Stomach smooth muscle (tissue), 2 donors: ENCODE measurements around the gene KRTAP10-2.
"Not testable (repeated sequence)": the region's sequence is repeated elsewhere in the genome, so short reads cannot be mapped to it uniquely, and the experiment has no call there.

Experiments used
- H3K27ac ChIP-seq: one replicate; pipeline ENCODE4 v1.7.0; 2013; ENCODE audit warnings: mild to moderate bottlenecking, low read length, inconsistent platforms
- H3K27me3 ChIP-seq, 2 donors: one replicate each; pipeline ENCODE4 v1.7.0; 2013; ENCODE audit warnings: low read length in 2 of 2; ENCODE audit not compliant: insufficient read depth in 2 of 2, control insufficient read depth in 1 of 2
- H3K36me3 ChIP-seq, 2 donors: one replicate each; pipeline ENCODE4 v1.7.0; 2013; ENCODE audit warnings: low read length in 2 of 2; ENCODE audit not compliant: control insufficient read depth in 2 of 2, insufficient read depth in 2 of 2
- H3K4me1 ChIP-seq: one replicate; pipeline ENCODE4 v1.7.0; 2013; ENCODE audit warnings: low read length; ENCODE audit not compliant: control insufficient read depth, insufficient read depth
- H3K4me3 ChIP-seq, 2 donors: one replicate each; pipeline ENCODE4 v1.7.0; 2013; ENCODE audit warnings: low read length in 2 of 2
- H3K9ac ChIP-seq, 2 donors: one replicate each; pipeline ENCODE4 v1.7.0; 2013; ENCODE audit warnings: low read length in 2 of 2, mild to moderate bottlenecking in 1 of 2
- H3K9me3 ChIP-seq, 2 donors: one replicate each; pipeline ENCODE4 v1.7.0; 2013; ENCODE audit warnings: low read length in 2 of 2; ENCODE audit not compliant: control insufficient read depth in 2 of 2
- donor health status: healthy.
- donor health status: Pancreatic carcinoma.

The KRTAP10-2 gene

DNA sequence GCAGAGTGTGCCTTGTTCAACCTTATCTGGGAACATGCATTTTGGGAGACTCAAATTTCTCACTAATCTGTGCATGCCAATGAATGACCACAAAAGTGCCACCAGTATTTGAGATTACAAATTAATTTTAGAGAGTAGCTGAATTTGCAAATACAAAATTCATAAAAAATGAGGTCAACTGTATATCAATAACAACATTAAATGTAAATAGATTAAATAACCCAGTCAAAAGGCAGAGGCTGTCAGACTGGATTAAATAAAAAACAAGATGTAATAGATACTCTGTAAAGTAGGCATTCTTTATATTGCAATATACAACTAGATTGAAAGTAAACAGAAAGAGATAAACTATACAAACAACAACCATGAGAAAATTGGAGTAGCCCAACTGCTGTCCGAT, 12.8 kb upstream of the KRTAP10-2 start:
- Histone ChIP-seq H3K4me1 (no peaks in the 10 kb centered on the region), H3K4me3 (no peak overlapping the region), H3K9me3 (peaks cover 0 to 2% of the 10 kb centered on the region in 2 donors), H3K36me3 (no peaks in the 10 kb centered on the region), H3K9ac (no peak overlapping the region), H3K27me3 (peaks cover 0 to 2% of the 10 kb centered on the region in 2 donors), H3K27ac (no peak overlapping the region)

GRCh38 chr21:44558695-44559094, 7.4 kb upstream of the KRTAP10-2 start, which contains the start of gene KRTAP10-3:
Gene KRTAP10-3 (minus strand): TSS chr21:44558795. CDS start chr21:44558715, 80 bp downstream.
- no peak within 1 kb of the TSS for H3K9ac ChIP-seq
- no peaks in the 10 kb centered on the region for H3K36me3 ChIP-seq
- H3K27ac ChIP-seq = no peak within 1 kb of the TSS
- H3K4me3 ChIP-seq = no peak within 1 kb of the TSS
- peaks cover 0 to 4% of the 10 kb centered on the region in 2 donors for H3K27me3 ChIP-seq
- H3K9me3 ChIP-seq = peaks cover 8% of the 10 kb centered on the region in 2 donors
- H3K4me1 ChIP-seq = no peaks in the 10 kb centered on the region

DNA sequence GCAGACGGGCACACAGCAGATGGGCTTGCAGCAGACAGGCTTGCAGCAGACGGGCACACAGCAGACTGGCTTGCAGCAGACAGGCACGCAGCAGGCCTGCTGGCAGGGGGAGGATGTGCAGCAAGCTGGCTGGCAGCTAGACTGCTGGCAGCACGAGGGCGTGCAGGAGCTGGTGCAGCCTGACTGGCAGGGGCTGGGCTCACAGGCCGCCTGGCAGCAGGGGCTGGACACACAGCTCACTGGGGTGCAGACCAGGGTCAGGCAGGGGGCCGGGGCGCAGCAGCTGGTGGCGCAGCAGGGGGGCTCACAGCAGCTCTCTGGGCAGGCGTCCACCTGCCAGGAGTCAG, 7.0 kb upstream of the KRTAP10-2 start:
- not testable (repeated sequence) for H3K27me3 ChIP-seq, H3K27ac ChIP-seq, H3K9ac ChIP-seq, H3K36me3 ChIP-seq, H3K9me3 ChIP-seq, H3K4me3 ChIP-seq, H3K4me1 ChIP-seq

DNA sequence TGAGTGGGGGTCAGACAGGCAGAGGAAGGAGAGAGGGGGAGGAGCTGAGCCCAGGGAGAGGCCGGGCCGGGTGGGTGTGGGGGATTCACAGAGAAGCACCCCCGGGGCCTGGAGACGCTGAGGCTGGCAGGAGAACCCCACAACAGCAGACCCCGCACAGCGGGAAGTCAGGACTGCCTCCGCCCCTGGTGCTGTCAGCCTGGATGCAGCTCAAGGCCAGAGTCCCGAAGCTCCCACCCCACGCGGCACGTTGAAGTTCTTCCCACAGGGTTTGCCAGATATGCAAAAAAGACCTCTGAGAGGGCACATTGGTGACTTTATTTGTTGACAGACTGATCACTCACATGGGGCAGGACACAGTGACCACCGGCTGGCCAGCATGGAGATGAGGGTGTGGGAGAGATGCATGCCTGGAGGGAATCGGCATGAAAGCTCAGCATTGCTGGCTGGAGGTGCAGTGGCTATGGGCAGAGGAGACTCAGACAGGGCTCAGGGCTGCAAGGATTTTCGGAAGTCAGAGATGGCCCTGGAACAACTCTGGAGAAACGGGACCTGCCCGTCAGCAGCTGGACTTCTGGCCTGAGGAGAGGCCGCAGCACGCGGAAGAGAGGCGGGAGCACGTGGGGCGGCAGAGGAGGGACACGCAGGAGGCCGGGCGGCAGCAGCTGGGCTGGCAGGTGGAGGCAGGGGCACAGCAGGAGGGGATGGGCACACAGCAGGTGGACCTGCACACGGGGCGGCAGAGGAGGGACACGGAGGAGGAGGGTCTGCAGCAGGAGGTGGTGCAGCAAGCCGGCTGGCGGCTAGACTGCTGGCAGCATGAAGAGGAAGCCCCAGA, 6.4 kb upstream of the KRTAP10-2 start:
- Histone ChIP-seq H3K36me3 (no peaks in the 10 kb centered on the region), H3K9me3 (peaks cover 8% of the 10 kb centered on the region in 2 donors), H3K9ac (no peak overlapping the region), H3K27ac (no peak overlapping the region), H3K27me3 (peaks cover 0 to 4% of the 10 kb centered on the region in 2 donors), H3K4me1 (no peaks in the 10 kb centered on the region), H3K4me3 (no peak overlapping the region)

DNA sequence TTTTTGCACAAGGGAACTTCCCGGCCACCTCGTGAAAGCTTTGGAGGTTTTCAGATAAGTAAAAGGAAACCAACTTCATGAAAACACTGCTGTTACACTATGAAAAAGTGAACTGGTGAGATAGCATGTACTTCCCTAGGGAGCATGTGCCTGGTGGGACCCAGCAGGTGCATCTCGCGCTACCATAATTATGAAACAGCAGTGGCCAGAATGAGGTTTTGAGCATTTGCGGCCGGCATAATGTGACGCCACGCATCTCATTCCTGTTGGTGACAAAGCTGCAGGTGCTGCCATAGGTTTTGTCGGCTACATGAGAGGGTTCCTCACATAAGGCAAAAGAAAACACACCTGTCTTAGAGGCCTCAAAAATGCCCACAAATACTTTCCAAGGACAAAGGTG, 5.6 kb upstream of the KRTAP10-2 start:
- peaks cover 0 to 4% of the 10 kb centered on the region in 2 donors for H3K27me3 ChIP-seq
- H3K27ac ChIP-seq = no peak overlapping the region
- H3K4me1 ChIP-seq = no peaks in the 10 kb centered on the region
- no peak overlapping the region for H3K9ac ChIP-seq
- no peaks in the 10 kb centered on the region for H3K36me3 ChIP-seq
- H3K4me3 ChIP-seq = no peak overlapping the region
- H3K9me3 ChIP-seq = peaks cover 8% of the 10 kb centered on the region in 2 donors

GRCh38 chr21:44555200-44555875, 4.0 kb upstream of the KRTAP10-2 start:
- H3K9ac ChIP-seq = no peak overlapping the region
- no peak overlapping the region for H3K4me3 ChIP-seq
- no peak overlapping the region for H3K27ac ChIP-seq
- no peaks in the 10 kb centered on the region for H3K36me3 ChIP-seq
- H3K9me3 ChIP-seq = peaks cover 8% of the 10 kb centered on the region in 2 donors
- H3K27me3 ChIP-seq = peaks cover 0 to 4% of the 10 kb centered on the region in 2 donors
- H3K4me1 ChIP-seq = no peaks in the 10 kb centered on the region

GRCh38 chr21:44552681-44553080, 1.4 kb upstream of the KRTAP10-2 start:
- H3K4me1 ChIP-seq = no peaks in the 10 kb centered on the region
- peaks cover 0 to 2% of the 10 kb centered on the region in 2 donors for H3K27me3 ChIP-seq
- H3K9me3 ChIP-seq = peaks cover 6 to 8% of the 10 kb centered on the region in 2 donors
- no peaks in the 10 kb centered on the region for H3K36me3 ChIP-seq
- no peak overlapping the region for H3K4me3 ChIP-seq
- no peak overlapping the region for H3K27ac ChIP-seq
- no peak overlapping the region for H3K9ac ChIP-seq

GRCh38 chr21:44552136-44552535, 831 bp upstream of the KRTAP10-2 start:
- H3K36me3 ChIP-seq = no peaks in the 10 kb centered on the region
- no peak overlapping the region for H3K27ac ChIP-seq
- H3K9ac ChIP-seq = no peak overlapping the region
- peaks cover 6 to 8% of the 10 kb centered on the region in 2 donors for H3K9me3 ChIP-seq
- H3K4me1 ChIP-seq = no peaks in the 10 kb centered on the region
- H3K4me3 ChIP-seq = no peak overlapping the region
- H3K27me3 ChIP-seq = no peaks in the 10 kb centered on the region

DNA sequence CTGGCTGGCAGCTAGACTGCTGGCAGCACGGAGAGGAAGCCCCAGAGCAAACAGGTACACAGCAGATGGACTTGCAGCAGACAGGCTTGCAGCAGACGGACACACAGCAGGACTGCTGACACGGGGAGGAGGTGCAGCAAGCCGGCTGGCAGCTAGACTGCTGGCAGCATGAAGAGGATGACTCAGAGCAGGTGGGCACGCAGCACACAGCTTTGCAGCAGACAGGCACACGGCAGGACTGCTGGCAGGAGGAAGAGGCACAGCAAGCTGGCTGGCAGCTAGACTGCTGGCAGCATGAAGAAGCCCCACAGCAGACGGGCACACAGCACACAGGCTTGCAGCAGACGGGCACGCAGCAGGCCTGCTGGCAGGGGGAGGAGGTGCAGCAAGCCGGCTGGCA, 498 bp downstream of the KRTAP10-2 start:
- H3K36me3 ChIP-seq = no peaks in the 10 kb centered on the region
- H3K4me3 ChIP-seq = no peak overlapping the region
- H3K9ac ChIP-seq = no peak overlapping the region
- H3K9me3 ChIP-seq = peaks cover 6 to 8% of the 10 kb centered on the region in 2 donors
- H3K27ac ChIP-seq = no peak overlapping the region
- no peaks in the 10 kb centered on the region for H3K4me1 ChIP-seq
- no peaks in the 10 kb centered on the region for H3K27me3 ChIP-seq

DNA sequence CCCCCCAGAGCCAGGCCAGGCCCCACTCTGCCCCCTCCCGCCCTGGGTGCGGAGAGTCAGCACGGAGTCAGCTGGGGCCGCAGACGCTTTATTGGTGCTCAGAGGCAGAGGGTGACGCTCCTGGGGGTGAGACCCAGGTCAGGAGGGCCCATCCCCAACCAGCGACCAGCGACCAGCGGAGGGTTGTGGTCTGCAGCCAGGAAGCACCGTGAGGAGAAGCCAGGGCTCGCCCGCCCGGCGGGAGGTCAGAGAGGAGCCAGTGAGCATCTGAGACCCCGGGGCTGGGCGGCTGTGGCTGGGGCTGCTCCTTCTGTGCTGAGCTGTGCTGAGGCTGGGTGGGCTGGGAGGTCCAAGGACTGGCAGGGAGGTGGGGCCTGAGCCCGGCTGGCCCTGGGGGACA, 1.0 kb downstream of the KRTAP10-2 start:
- not testable (repeated sequence) for H3K27ac ChIP-seq, H3K27me3 ChIP-seq, H3K36me3 ChIP-seq, H3K4me3 ChIP-seq, H3K9ac ChIP-seq, H3K9me3 ChIP-seq, H3K4me1 ChIP-seq
